ENCODE measurements around the gene METTL26.
A peak's percentile ranks its signal among the peaks of the same experiment; 100 is the strongest.

METTL26 gene

DNA sequence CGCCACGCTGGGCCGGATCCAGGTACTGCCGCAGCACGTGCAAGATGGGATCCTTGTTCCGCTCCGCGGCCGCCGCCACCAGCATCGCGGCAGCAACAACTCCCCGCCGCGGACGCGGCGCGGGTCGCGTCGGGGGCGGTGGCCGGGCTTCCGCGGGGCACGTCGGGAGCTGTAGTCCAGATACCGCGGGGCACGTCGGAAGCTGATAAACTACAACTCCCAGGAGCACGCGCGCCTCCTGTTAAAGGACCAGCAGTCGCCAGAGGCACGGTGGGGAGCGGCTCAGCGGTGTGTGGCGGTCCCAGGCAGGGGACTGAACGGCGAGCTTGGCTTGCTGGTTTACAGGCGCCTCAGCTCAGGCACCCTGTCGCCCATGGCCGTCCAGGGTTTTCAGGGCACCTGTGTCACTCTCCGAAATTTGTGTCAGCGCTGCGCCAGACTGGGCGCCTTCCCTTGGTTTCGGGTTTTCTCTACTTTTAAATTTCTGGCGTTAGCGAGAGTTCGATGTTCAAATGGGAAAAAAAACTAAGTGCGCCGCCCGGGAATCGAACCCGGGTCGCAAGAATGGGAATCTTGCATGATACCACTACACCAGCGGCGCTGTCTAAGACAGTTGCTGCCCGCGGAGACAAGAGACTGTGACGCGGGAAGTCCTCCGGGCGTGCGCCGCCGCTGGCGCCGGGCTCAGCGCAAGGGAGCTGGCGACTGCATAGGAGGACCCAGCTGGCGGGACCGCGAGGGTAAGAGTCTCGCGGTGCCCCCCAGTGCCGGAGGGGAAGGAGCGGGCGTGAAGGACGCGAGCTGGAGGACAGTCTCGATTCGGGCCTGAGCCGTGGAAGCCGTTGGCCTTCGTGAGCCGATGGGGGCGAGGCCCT, at the start of gene METTL26:
TSS of gene METTL26 (minus strand) at position 100 of the 875 bp plus-strand sequence. CDS start at position 85, 15 bp downstream.
- peak; percentile 93 for DNase-seq

DNA sequence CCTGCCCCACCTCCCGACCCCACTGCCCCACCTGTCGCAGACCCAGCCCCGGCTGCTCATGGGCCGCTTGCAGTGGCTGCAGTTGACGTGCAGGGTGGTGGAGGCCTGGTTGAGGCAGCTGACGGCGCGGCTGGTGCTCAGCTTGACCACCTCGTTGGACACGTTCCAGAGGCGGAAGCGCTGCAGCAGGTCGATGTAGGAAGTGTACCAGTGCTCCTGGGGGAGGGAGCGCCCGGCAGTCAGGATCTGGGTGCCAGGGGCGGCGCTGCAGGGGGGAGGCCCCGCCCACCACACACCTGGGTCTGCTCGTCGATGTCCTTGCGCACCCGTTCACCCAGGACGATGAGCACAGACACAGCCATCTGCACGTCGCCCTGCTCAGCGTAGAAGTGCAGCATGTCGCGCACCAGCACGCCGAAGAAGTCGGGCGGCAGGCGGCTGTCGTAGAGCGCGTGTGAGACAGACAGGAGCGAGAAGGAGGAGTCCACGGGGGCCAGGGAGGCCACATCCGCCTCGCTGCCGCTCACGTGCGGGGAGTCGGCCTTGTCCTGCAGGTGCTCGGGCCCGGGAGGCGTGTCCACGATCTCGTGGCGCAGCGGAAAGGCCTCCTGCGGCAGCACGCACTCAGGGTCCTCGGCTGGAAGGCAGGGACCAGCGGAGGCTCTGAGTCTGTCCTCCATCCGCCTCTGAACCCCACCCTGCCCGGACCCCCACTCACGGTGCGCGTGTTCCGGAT, 49.0 kb upstream of the METTL26 start:
- no peak for DNase-seq

GRCh38 chr16:684071-684794, 48.1 kb upstream of the METTL26 start, which contains the start of gene JMJD8:
JMJD8 (minus strand) TSS chr16:684334; CDS start chr16:684319, 15 bp downstream.
- peak; percentile 95 for DNase-seq

DNA sequence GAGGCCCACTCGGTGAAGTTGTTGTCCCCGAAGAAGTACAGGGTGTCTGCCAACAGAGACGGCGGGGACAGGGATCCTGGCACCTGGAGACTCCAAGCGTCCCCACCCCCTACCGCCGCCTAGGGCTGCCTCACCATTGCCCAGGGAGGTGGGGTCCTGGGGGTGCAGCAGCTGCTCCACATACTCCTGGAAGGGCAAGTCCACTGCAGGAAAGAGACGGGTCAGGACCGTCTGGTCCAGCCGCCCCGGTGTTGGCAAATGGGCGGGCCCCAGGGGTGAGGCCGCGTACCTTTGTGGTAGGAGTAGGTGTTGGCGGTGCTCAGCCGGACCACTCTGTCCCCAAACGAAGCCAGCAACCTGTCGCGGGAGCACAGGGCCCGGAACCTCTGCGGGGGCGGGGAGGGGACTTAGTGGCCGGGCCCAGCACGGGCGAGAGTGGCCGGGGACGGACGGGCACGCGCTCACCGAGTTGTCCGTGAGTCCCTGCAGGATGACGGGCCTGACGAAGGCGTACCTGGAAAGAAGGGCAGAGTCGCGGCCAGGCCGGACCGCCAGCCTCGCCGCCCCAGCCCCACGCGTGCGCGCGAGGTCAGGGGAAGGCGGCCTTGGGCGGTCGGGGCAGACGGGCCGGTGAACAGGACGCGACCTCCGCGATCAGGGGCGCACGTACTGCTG, 47.4 kb upstream of the METTL26 start:
- DNase-seq, result no peak

- no peak for DNase-seq
These were observed 46.6 kb upstream of the METTL26 start for GRCh38 chr16:682493-683395.

DNA sequence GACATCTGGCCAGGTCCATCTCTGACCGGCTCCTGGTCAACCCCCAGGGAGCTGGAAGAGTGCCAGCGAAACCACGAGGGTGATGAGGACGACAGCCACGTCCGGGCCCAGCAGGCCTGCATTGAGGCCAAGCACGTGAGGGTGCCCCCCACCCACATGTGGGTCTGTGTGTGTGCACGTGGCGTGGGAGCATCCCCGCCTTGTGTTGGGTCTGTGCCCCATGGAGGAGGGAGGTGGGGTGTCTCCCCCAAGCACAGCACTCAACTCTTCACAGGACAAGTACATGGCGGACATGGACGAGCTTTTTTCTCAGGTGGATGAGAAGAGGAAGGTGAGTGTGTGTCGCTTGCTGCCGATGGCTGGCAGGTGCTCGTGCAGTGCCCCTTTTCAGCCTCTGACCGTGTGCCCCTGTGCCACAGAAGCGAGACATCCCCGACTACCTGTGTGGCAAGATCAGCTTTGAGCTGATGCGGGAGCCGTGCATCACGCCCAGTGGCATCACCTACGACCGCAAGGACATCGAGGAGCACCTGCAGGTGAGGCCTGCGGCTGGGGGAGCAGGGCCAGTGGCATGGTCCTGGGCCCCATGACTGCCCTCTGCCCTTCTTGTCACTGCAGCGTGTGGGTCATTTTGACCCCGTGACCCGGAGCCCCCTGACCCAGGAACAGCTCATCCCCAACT, 45.8 kb upstream of the METTL26 start:
- no peak for DNase-seq

GRCh38 chr16:680967-681745, 45.1 kb upstream of the METTL26 start:
- DNase-seq, result no peak

DNA sequence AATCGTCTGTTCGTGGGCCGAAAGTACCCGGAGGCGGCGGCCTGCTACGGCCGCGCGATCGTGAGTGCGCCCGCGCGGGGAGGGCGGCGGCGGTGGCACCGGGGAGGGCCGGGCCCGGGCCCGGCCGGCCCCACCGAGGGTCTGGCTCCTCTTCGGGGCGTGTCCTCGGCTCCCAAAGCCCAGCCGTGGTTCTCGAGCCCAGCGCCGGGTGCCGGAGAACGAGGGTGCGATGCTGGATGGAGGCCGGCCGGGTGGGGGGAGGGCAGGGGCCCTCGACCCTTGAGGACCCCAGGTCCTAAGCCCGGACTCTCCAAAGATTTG, 44.5 kb upstream of the METTL26 start:
- no peak for DNase-seq

DNA sequence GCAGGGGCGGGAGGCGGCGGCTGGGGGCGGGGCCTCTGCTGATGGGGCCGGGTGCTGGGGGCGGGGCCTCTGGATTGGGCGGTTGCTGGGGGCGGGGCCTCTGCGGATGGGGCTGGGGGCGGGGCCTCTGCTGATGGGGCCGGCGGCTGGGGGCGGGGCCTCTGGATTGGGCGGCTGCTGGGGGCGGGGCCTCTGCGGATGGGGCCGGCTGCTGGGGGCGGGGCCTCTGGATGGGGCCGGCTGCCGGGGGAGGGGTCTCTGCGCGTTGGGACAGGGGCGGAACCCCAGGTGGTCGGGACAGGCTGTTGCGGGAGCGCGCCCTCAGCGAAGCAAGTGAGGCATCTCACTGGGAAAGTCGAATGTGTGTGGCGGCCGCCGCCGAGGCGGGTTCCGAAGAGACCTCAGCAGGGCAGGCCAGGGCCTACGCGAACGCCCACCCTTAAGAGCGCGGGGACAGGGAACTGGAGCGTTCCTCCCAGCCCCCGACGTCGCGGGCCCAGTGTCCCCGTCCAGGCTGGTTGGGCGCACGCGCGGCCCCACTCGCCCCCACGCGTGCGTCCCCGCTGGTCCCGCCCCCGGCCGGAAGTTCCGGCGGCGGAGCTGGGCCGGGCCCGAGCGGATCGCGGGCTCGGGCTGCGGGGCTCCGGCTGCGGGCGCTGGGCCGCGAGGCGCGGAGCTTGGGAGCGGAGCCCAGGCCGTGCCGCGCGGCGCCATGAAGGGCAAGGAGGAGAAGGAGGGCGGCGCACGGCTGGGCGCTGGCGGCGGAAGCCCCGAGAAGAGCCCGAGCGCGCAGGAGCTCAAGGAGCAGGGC, 43.9 kb upstream of the METTL26 start, which contains the start of gene STUB1:
TSS of gene STUB1 (plus strand) at position 597 of the 811 bp plus-strand sequence. CDS start at position 713, 116 bp downstream.
- DNase-seq, result peak; percentile 88

- DNase-seq, result peak; percentile 40
These were observed 43.0 kb upstream of the METTL26 start for GRCh38 chr16:678858-679813.

- DNase-seq, result no peak
These were observed 42.2 kb upstream of the METTL26 start for GRCh38 chr16:678209-678857.

GRCh38 chr16:677316-678190, 41.4 kb upstream of the METTL26 start:
- DNase-seq, result no peak

- peak; percentile 59 for DNase-seq
These were observed 40.8 kb upstream of the METTL26 start for GRCh38 chr16:676913-677312.

DNA sequence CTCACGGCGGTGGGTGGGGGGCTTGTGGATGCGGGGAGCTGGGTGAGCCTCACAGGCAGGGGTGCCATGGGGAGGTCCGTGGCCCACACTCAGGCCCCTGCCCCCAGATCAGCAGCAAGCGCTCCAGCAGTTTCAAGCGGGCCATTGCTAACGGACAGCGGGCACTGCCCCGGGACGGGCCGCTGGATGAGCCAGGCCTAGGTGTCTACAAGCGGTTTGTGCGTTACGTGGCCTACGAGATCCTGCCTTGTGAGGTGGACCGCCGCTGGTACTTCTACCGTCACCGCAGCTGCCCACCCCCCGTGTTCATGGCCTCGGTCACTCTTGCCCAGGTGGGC, 40.4 kb upstream of the METTL26 start:
- no peak for DNase-seq

DNA sequence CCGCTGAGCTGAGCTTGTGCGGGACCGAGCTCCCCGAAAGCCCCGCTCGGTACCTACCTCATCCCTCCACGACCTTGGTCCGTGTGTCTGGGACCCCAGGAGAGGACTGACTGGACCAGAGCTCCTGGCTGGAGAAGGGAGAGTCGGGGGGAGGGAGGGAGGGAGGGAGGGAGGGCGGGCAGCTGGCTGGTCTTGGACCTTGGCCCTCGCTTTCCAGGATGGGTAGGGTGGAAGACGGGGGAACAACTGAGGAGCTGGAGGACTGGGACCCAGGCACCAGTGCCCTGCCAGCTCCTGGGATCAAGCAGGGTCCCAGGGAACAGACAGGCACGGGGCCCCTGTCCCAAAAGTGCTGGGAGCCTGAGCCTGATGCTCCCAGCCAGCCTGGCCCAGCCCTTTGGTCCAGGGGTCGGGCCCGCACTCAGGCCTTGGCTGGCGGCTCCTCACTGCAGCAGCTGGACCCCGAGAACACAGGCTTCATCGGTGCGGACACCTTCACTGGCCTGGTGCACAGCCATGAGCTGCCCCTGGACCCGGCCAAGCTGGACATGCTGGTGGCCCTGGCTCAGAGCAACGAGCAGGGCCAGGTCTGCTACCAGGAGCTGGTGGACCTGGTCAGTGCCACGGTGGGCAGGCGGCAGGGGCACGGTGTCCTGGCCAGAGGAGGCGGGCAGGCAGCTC, 39.9 kb upstream of the METTL26 start:
- no peak for DNase-seq
